ENCODE data around the gene STK36. TPM values are rescaled to one million over a fixed set of nuclear protein-coding genes. Genes with fewer than 3 reads are reported as not detected.

Gene STK36
- total and polyA plus RNA-seq, 10 of the 15 experiments (the other 5 are each of a cell fraction or from before 2014, with no cell fraction given): 4.0 to 22.8 (median 16.7) TPM

- Histone ChIP-seq H3K36me3 (ENCODE audit: control insufficient read depth in 2 of 2, insufficient read depth in 2 of 2, low read length in 1 of 2) (peaks cover 14 to 18% of the 10 kb centered on the region in 2 experiments), H3K4me3 (no peak overlapping the region), H3K4me2 (ENCODE audit: control insufficient read depth, insufficient read depth) (no peak overlapping the region), H3K27me3 (replicated peaks in 1 of 2; ENCODE audit: control insufficient read depth in 2 of 2, insufficient read depth in 2 of 2, low read length in 1 of 2) (no peaks in the 10 kb centered on the region), H3K9ac (ENCODE audit: control insufficient read depth, insufficient read depth, low read length) (no peak overlapping the region), H3K79me2 (ENCODE audit: control insufficient read depth, insufficient read depth, low read length) (no peaks in the 10 kb centered on the region), H4K20me1 (ENCODE audit: control insufficient read depth, insufficient read depth) (no peaks in the 10 kb centered on the region), H3K27ac (ENCODE audit: control insufficient read depth, insufficient read depth) (no peak overlapping the region), H3K9me3 (replicated peaks; ENCODE audit: control insufficient read depth, insufficient read depth, low read length) (no peaks in the 10 kb centered on the region), H2AFZ (ENCODE audit: control insufficient read depth, low read depth, low read length) (no peak overlapping the region), H3K4me1 (ENCODE audit: control insufficient read depth, insufficient read depth, low read length) (no peaks in the 10 kb centered on the region)
- ATAC-seq (no peak), FAIRE-seq (no peak), DNase-seq (ENCODE audit: low read depth, low spot score) (no peak)
- TF ChIP-seq IKZF2 (IDR thresholded peaks at IDR 0.05): no peak
- intact Hi-C loops (cut with micrococcal nuclease; ENCODE audit: unreplicated experiment) (no loop called here), in situ Hi-C loops (cut with MboI) (no loop called here)
- BruUV-seq (replicated peaks): no TSS peak
- ChIA-PET CTCF (no interaction called here), SMC1A (ENCODE audit: uncharacterized antibody, unreplicated experiment) (no interaction called here), RAD21 (ENCODE audit: unreplicated experiment) (no interaction called here), POLR2A (interaction anchor here (0.6 kb wide), 1 partner anchor 409 kb away, joined by 6 read pairs; no protein-coding TSS in a partner anchor)
- WGBS (ENCODE audit: insufficient coverage, insufficient replicate concordance, low lambda C conversion rate, missing lambda C conversion rate): 78% methylated on average over 5 of the region's 5 CpGs
Measured at GRCh38 chr2:218635719-218636118, 36.2 kb upstream of the STK36 start.

GRCh38 chr2:218638372-218638771 is 33.5 kb upstream of the STK36 start:
- FAIRE-seq: no peak
- Histone ChIP-seq H3K27ac (ENCODE audit: control insufficient read depth, insufficient read depth) (no peak overlapping the region), H3K4me2 (ENCODE audit: control insufficient read depth, insufficient read depth) (no peak overlapping the region), H3K4me3 (no peak overlapping the region), H3K27me3 (replicated peaks in 1 of 2; ENCODE audit: control insufficient read depth in 2 of 2, insufficient read depth in 2 of 2, low read length in 1 of 2) (no peaks in the 10 kb centered on the region), H4K20me1 (ENCODE audit: control insufficient read depth, insufficient read depth) (no peaks in the 10 kb centered on the region), H3K9me3 (replicated peaks; ENCODE audit: control insufficient read depth, insufficient read depth, low read length) (no peaks in the 10 kb centered on the region), H2AFZ (ENCODE audit: control insufficient read depth, low read depth, low read length) (no peak overlapping the region), H3K9ac (ENCODE audit: control insufficient read depth, insufficient read depth, low read length) (no peak overlapping the region), H3K36me3 (ENCODE audit: control insufficient read depth in 2 of 2, insufficient read depth in 2 of 2, low read length in 1 of 2) (peaks cover 18 to 20% of the 10 kb centered on the region in 2 experiments), H3K4me1 (ENCODE audit: control insufficient read depth, insufficient read depth, low read length) (no peaks in the 10 kb centered on the region), H3K79me2 (ENCODE audit: control insufficient read depth, insufficient read depth, low read length) (no peaks in the 10 kb centered on the region)
- ChIA-PET SMC1A (ENCODE audit: uncharacterized antibody, unreplicated experiment) (no interaction called here), CTCF (no interaction called here), RAD21 (ENCODE audit: unreplicated experiment) (no interaction called here), POLR2A (no interaction called here)
- WGBS (ENCODE audit: insufficient coverage, insufficient replicate concordance, low lambda C conversion rate, missing lambda C conversion rate): 97% methylated on average over 18 of the region's 18 CpGs
- BruUV-seq (replicated peaks): no TSS peak
- in situ Hi-C loops (cut with MboI): no loop called here
- intact Hi-C loops (cut with micrococcal nuclease; ENCODE audit: unreplicated experiment): no loop called here
- no peak for DNase-seq (ENCODE audit: low read depth, low spot score)
- no peak for ATAC-seq
- no peak for TF ChIP-seq ZZZ3 (IDR thresholded peaks at IDR 0.05; ENCODE audit: control insufficient read depth, insufficient read length, low read depth)
- TF ChIP-seq MEF2A (IDR thresholded peaks at IDR 0.05; ENCODE audit: insufficient read depth, low read depth, low read length): no peak
- TF ChIP-seq IRF5 (IDR thresholded peaks at IDR 0.05; ENCODE audit: borderline replicate concordance): no peak
- TF ChIP-seq ZNF207 (IDR thresholded peaks at IDR 0.05; ENCODE audit: borderline replicate concordance): no peak
- TF ChIP-seq TCF3 (IDR thresholded peaks at IDR 0.05; ENCODE audit: borderline replicate concordance, insufficient read depth, low read depth, low read length): no peak
- TF ChIP-seq CREB1 (IDR thresholded peaks at IDR 0.05; ENCODE audit: low read depth): no peak
- TF ChIP-seq ZNF274 (IDR thresholded peaks at IDR 0.05; ENCODE audit: insufficient read depth, insufficient read length): no peak
- TF ChIP-seq BRCA1 (IDR thresholded peaks at IDR 0.05; ENCODE audit: low read depth, low read length): no peak
- no peak for TF ChIP-seq ZNF622 (IDR thresholded peaks at IDR 0.05)
- no peak for TF ChIP-seq CHD2 (IDR thresholded peaks at IDR 0.05; ENCODE audit: borderline replicate concordance, low read depth, low read length)
- no peak for TF ChIP-seq GABPA (IDR thresholded peaks at IDR 0.05; ENCODE audit: low read depth)
- no peak for TF ChIP-seq MTA3 (IDR thresholded peaks at IDR 0.05; ENCODE audit: borderline replicate concordance, low read length)
- TF ChIP-seq CEBPZ (IDR thresholded peaks at IDR 0.05; ENCODE audit: low read depth, low read length): no peak
- no peak for TF ChIP-seq RCOR1 (conservative IDR thresholded peaks at IDR 0.05; ENCODE audit: low read depth, low read length)
- no peak for TF ChIP-seq CBX3 (IDR thresholded peaks at IDR 0.05; ENCODE audit: borderline replicate concordance, low read depth)
